ENCODE results near the gene ZBTB7C. TPM values are rescaled to one million over a fixed set of nuclear protein-coding genes. Genes with fewer than 3 reads are reported as not detected.

ZBTB7C gene
- total and polyA plus RNA-seq, 8 donors = 3.0 to 47.8 (median 19.3) TPM

GRCh38 chr18:48033790-48034650, 375.2 kb downstream of the ZBTB7C start:
- peak; percentile 17 to 57 for DNase-seq
- TF ChIP-seq POLR2AphosphoS5 (IDR thresholded peaks at IDR 0.05) (no peak), EP300 (IDR thresholded peaks at IDR 0.05) (no peak), CTCF (IDR thresholded peaks at IDR 0.05) (no peak), POLR2A (IDR thresholded peaks at IDR 0.05) (no peak)
- Histone ChIP-seq H3K4me1 (peaks cover 0 to 21% (median 16%) of the 10 kb centered on the region in 4 donors), H3K36me3 (peaks cover 0 to 12% (median 5%) of the 10 kb centered on the region in 4 donors), H3K27me3 (no peaks in the 10 kb centered on the region), H3K27ac (peak overlapping the region in 3 of 5 donors; percentile 3 to 60 (median 38)), H3K9me3 (no peaks in the 10 kb centered on the region), H3K4me3 (no peak overlapping the region)
- 65 to 75% (median 66%) methylated on average over 9 of the region's 9 CpGs for WGBS, 5 donors
- intact Hi-C loops (cut with DNase I; ENCODE audit: low total_unique reads) = loop anchor here (5.0 kb wide), 1 partner anchor 313 kb away; no protein-coding TSS in a partner anchor

GRCh38 chr18:48032876-48033789, 376.1 kb downstream of the ZBTB7C start:
- Histone ChIP-seq H3K27ac (peak overlapping the region in 3 of 5 donors; percentile 3 to 60 (median 38)), H3K4me3 (no peak overlapping the region), H3K36me3 (peaks cover 0 to 9% (median 4%) of the 10 kb centered on the region in 4 donors), H3K9me3 (no peaks in the 10 kb centered on the region), H3K27me3 (no peaks in the 10 kb centered on the region), H3K4me1 (peaks cover 0 to 21% (median 16%) of the 10 kb centered on the region in 4 donors)
- intact Hi-C loops (cut with DNase I; ENCODE audit: low total_unique reads) = loop anchor here (5.0 kb wide), 1 partner anchor 314 kb away; no protein-coding TSS in a partner anchor
- DNase-seq = no peak
- TF ChIP-seq CTCF (IDR thresholded peaks at IDR 0.05) (no peak), POLR2A (IDR thresholded peaks at IDR 0.05) (no peak), POLR2AphosphoS5 (IDR thresholded peaks at IDR 0.05) (no peak), EP300 (IDR thresholded peaks at IDR 0.05) (no peak)
- WGBS, 5 donors = 89 to 98% (median 93%) methylated on average over 2 to 3 of the region's 3 CpGs

- WGBS, 5 donors = 71 to 100% (median 82%) methylated on average over 2 to 5 of the region's 5 CpGs
- Histone ChIP-seq H3K9me3 (no peaks in the 10 kb centered on the region), H3K27me3 (no peaks in the 10 kb centered on the region), H3K27ac (no peak overlapping the region), H3K36me3 (peaks cover 0 to 9% (median 4%) of the 10 kb centered on the region in 4 donors), H3K4me3 (no peak overlapping the region), H3K4me1 (peaks cover 0 to 19% (median 16%) of the 10 kb centered on the region in 4 donors)
- intact Hi-C loops (cut with DNase I; ENCODE audit: low total_unique reads) = loop anchor here (5.0 kb wide), 1 partner anchor 316 kb away; no protein-coding TSS in a partner anchor
- TF ChIP-seq EP300 (IDR thresholded peaks at IDR 0.05) (no peak), POLR2AphosphoS5 (IDR thresholded peaks at IDR 0.05) (no peak), CTCF (IDR thresholded peaks at IDR 0.05) (no peak), POLR2A (IDR thresholded peaks at IDR 0.05) (no peak)
- no peak for DNase-seq
These were observed 377.5 kb downstream of the ZBTB7C start for GRCh38 chr18:48031641-48032040.
